NCI-H2107 treated with DMSO at 0.1 percent for 48 hours (cell line): ENCODE results near the gene DOC2B.
"Not testable (repeated sequence)": the region's sequence is repeated elsewhere in the genome, so short reads cannot be mapped to it uniquely, and the experiment has no call there.

Experiments
- DNase-seq: peaks from one replicate; lab custom pipeline; 2025; ENCODE audit not compliant: unreplicated experiment; lab: John Stamatoyannopoulos, UW

The DOC2B gene

GRCh38 chr17:193426-193810 lies 12.0 kb upstream of the DOC2B start:
- DNase-seq, result no peak

- no peak for DNase-seq
These were observed 11.4 kb upstream of the DOC2B start for GRCh38 chr17:192666-193425.

- DNase-seq, result no peak
These were observed 8.0 kb upstream of the DOC2B start for GRCh38 chr17:189444-189843.

GRCh38 chr17:187130-187529 lies 5.7 kb upstream of the DOC2B start:
- no peak for DNase-seq

GRCh38 chr17:185445-186138 lies 4.1 kb upstream of the DOC2B start:
- no peak for DNase-seq

- no peak for DNase-seq
These were observed 1.6 kb upstream of the DOC2B start for GRCh38 chr17:183021-183420.

- DNase-seq, result no peak
These were observed 751 bp upstream of the DOC2B start for GRCh38 chr17:182050-182751.

DNA sequence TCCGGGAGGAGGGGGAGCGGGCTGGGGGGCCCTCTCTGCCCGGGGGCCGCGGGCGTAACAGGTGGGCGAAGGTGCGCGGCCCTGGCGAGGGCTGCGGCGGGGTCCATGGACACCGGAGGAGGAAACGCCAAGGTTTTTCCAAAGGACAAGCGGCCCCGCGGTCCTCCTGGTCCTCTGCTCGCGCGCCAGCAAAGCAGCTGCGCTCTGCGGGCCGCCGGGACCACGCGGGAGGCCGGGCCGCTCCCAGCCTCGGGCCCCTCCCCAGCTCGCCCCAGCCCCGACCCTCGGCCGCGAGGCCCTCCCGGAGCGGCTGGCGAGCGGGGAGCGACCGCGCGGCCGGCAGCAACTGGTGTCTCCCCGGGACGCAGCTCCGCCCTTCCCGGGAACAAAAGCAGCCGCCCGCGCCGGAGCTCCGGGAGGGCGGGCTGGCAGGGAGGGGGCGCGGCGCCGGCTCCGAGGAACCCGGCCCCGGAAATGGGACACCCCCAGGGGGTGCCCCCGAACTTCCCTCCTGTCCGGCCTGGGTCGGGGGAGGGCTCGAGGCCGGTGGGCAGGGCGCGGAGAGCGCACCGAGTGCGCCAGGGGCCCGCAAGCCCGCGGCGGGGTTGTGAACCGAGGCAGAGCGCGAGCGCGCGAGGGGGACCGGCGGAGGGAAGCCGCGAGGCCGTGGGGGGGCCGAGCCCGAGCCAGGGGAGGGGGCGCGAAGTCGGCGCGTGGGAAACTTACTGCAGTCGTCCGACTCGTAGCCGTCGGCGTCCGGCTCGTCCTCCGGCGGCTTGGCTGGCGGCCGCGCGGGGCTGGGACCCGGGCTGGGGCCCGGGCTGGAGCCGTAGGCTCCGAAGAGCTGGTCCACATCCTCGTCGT lies 837 bp downstream of the DOC2B start:
- DNase-seq, result no peak

DNA sequence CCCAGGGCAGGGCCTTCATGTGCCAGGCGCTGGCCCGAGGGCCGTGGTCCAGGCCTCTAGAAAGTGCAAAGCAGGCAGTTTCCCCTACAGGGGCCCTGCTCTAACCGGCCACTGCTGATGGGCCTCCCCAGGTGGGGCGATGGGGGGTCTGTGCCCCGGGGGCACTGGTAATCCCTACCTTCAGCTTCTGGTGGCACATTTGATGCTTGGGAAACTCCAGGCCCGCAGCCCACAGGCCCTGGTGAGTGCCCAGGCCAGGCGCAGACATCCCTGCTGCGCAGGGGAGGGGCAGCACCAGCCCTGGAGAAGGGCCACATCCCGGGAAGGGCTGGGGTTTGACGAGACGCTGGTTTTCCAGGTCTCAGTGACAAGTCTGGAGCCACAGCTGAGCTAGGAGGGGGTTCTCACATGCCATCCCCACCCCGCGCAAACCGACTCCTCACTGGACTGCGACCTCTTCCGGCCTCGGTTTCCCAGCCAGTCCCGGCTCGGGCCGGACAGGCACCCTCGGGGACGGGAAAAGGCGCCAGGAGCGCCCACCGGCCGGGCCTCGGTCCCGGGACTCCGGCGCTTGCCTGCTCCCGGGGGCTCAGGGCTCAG lies 1.6 kb downstream of the DOC2B start:
- no peak for DNase-seq

DNA sequence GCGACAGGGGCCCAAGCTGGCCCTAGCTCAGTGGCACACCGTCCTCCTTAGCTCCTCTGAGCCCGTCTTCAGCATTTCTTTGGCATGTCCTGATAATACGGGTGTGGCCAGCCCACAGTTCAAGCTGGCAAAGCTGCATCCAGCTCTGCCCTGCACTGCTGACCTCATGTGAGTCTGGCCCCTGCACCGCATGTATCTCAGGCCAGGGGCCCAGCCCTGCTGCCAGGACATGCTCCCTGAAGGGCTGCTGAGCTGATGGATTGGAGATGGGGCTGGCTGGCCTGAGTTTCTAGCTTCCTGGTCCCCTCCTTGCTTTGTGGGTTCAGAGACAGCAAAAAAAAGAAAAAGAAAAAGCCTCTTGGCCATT lies 2.4 kb downstream of the DOC2B start:
- no peak for DNase-seq

- no peak for DNase-seq
These were observed 3.0 kb downstream of the DOC2B start for GRCh38 chr17:178292-179065.

DNA sequence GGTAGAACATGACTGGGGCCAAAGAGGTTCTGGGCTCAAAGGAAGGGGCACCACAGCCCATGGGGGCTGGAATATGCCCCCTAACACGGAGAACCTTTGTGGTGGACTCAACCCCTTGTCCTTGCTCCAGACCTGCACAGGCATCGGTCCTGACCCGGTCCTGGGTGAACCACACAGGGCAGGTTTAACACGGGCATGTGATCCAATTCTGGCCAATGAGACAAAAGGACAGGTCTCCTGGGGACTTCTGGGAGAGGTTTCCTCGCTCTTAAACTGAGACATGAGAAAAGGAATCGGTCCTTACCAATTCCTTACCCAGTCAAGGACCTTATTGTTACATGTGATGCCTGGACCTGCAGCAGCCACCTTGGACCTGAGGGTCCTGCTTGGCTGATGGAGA lies 3.7 kb downstream of the DOC2B start:
- no peak for DNase-seq

GRCh38 chr17:177155-177554 lies 4.3 kb downstream of the DOC2B start:
- DNase-seq, result no peak

DNA sequence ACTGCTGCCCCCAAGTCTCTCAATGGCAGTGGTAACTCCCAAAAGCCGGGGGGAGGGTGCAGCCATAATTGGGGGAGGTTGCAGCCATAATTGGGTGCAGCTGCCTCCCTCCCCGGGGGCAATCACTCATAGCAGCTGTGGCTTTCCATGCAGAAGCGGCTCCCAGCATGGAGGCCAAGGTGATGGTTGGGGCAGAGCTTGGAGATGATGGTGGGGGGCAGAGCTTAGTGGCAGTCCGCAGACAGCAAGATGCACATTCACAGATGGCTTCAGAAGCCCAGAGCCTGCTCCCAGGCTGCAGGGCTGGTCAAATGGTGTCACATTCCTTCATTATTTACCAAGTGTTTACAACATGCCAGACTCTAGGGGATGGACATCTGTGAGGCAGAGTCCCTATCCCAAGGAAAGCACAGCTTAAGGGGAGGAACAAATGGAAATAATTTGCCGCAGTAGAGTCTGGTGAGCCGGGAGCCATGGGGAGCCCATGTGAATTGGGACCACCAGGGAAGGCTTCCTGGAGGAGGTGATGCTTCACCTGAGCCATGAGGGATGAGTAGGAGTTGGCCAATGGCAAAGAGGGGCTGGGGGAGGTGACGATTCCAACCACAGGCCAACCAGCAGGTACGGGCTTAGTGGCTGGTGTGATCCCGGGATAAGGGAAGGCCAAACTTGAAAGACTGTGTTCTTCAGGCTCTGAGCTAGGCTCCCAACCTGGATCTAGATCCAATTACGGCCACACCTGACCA lies 8.1 kb downstream of the DOC2B start:
- DNase-seq, result no peak

- DNase-seq, result no peak
These were observed 9.0 kb downstream of the DOC2B start for GRCh38 chr17:172401-172800.

GRCh38 chr17:171871-172270 lies 9.6 kb downstream of the DOC2B start:
- DNase-seq, result no peak

- DNase-seq, result no peak
These were observed 11.2 kb downstream of the DOC2B start for GRCh38 chr17:170130-170670.

DNA sequence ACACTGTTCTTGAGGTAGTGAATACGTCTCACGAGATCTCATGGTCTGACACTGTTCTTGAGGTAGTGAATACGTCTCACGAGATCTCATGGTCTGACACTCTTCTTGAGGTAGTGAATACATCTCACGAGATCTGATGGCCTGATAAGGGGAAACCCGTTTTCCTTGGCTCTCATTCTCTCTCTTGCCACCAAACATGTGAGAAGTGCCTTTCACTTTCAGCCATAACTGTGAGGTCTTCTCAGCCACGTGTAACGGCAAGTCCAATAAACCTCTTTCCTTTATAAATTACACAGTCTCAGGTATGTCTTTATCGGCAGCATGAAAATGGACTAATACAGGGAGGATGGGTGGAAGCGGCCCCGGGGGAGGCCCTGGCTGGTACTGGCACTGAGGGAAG lies 12.8 kb downstream of the DOC2B start:
- not testable (repeated sequence) for DNase-seq

DNA sequence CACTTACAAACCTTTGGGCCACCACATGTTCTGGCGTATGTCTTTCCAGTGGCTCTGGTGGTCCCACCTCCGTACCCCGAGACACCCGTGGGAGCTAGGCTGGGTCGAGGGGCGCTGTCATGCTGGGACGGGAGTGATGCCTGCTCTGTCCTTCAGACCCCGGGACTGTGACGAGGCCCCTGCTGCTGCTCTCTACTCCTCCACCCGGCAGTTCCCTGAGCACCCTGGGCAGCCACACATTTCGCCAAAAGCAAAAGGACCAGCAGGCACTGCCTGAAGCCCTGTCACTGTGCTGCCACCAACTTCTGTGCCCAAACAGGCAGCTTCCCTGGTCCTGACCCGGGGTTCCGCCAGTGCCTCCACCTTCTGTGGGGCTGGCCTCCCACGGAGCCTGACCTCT lies 15.5 kb downstream of the DOC2B start:
- no peak for DNase-seq
